PC-9 (cell line): Measurements from ENCODE around the gene COPS6. TPM values are rescaled to one million over a fixed set of nuclear protein-coding genes. Genes with fewer than 3 reads are reported as not detected.

Experiments used
- BruUV-seq: library from RNA; stranded (reverse); fragments of 400-500 nt; replicated peaks from 2 replicates; lab custom pipeline; 2021; lab: Mats Ljungman, UMichigan
- CTCF ChIA-PET: fragments of 300-600 bp; sonication (Branson Sonifier 250); formaldehyde crosslinking; loops from one replicate; lab custom pipeline; 2022; ENCODE audit warnings: antibody characterized with exemption; lab: Charles Lee
- POLR2A ChIA-PET: fragments of 300-600 bp; sonication (Branson Sonifier 250); formaldehyde crosslinking; loops from one replicate; lab custom pipeline; 2022; ENCODE audit warnings: antibody characterized with exemption; ENCODE audit not compliant: unreplicated experiment; lab: Charles Lee
- DNase-seq, 2 experiments: peaks; one replicate each; pipeline versions ENCODE4 v3.0.0 to v3.0.0-alpha.2; 2015 to 2022; ENCODE audit warnings: mixed read lengths in 1 of 2
- H2AFZ ChIP-seq: fragments of 200-600 bp; sonication (generic); 2 replicates; pipeline ENCODE4 v1.8.1; 2017; ENCODE audit warnings: antibody characterized with exemption
- H3F3A ChIP-seq: fragments of 200-600 bp; sonication (generic); 2 replicates; pipeline ENCODE4 v1.8.1; 2017; ENCODE audit warnings: antibody characterized with exemption, mild to moderate bottlenecking, low read depth; ENCODE audit not compliant: insufficient read depth
- H3K27ac ChIP-seq: fragments of 200-600 bp; sonication (generic); 2 replicates; pipeline ENCODE4 v1.6.1; 2016; ENCODE audit warnings: mixed run types
- H3K27me3 ChIP-seq: fragments of 200-600 bp; sonication (generic); 2 replicates; pipeline ENCODE4 v1.6.1; 2016; ENCODE audit warnings: low read depth, mixed run types; ENCODE audit not compliant: insufficient read depth
- H3K36me3 ChIP-seq: fragments of 200-600 bp; sonication (generic); 2 replicates; pipeline ENCODE4 v1.6.1; 2016; ENCODE audit warnings: low read depth, mixed run types
- H3K4me1 ChIP-seq: fragments of 200-600 bp; sonication (generic); replicated peaks from 2 replicates; pipeline ENCODE4 v1.6.1; 2016; ENCODE audit warnings: mixed run types; ENCODE audit not compliant: insufficient read depth
- H3K4me2 ChIP-seq: fragments of 200-600 bp; sonication (generic); 2 replicates; pipeline ENCODE4 v1.6.1; 2017; ENCODE audit warnings: mixed run types
- H3K4me3 ChIP-seq: fragments of 200-600 bp; sonication (generic); 2 replicates; pipeline ENCODE4 v1.6.1; 2016; ENCODE audit warnings: mixed run types
- H3K79me2 ChIP-seq: fragments of 200-600 bp; sonication (generic); 2 replicates; pipeline ENCODE4 v1.6.1; 2017; ENCODE audit warnings: low read depth, mixed run types
- H3K9me2 ChIP-seq: fragments of 200-600 bp; sonication (generic); 2 replicates; pipeline ENCODE4 v1.8.1; 2017; ENCODE audit warnings: mild to moderate bottlenecking; ENCODE audit not compliant: insufficient read depth
- H3K9me3 ChIP-seq: fragments of 200-600 bp; sonication (generic); 2 replicates; pipeline ENCODE4 v1.8.1; 2016; ENCODE audit warnings: low read depth; ENCODE audit not compliant: insufficient read depth
- H4K20me1 ChIP-seq: fragments of 200-600 bp; sonication (generic); 2 replicates; pipeline ENCODE4 v1.8.1; 2017; ENCODE audit not compliant: insufficient read depth
- EZH2 ChIP-seq: fragments of 200-600 bp; sonication (generic); IDR thresholded peaks from 2 replicates; pipeline ENCODE4 v1.8.0; 2017; ENCODE audit warnings: antibody characterized with exemption, low read depth
- intact Hi-C: fragments of 100-400 bp; cut with micrococcal nuclease; formaldehyde crosslinking; loops from one replicate; pipeline ENCODE4 v1.10.0; 2022; ENCODE audit not compliant: unreplicated experiment
- total RNA-seq: library from RNA; stranded (reverse); gene quantifications from 2 replicates; pipeline ENCODE4 v1.2.3, GENCODE V29; 2021
- TF ChIP-seq, protein P1 (sequence below): fragments of 200-600 bp; sonication (generic); conservative IDR thresholded peaks from 2 replicates; pipeline ENCODE4 v1.6.1; 2017; ENCODE audit warnings: mixed run types, antibody characterized with exemption, mild to moderate bottlenecking, moderate library complexity

The COPS6 gene
- total RNA-seq, 1 experiment from 2014 or later, result 145 TPM

DNA sequence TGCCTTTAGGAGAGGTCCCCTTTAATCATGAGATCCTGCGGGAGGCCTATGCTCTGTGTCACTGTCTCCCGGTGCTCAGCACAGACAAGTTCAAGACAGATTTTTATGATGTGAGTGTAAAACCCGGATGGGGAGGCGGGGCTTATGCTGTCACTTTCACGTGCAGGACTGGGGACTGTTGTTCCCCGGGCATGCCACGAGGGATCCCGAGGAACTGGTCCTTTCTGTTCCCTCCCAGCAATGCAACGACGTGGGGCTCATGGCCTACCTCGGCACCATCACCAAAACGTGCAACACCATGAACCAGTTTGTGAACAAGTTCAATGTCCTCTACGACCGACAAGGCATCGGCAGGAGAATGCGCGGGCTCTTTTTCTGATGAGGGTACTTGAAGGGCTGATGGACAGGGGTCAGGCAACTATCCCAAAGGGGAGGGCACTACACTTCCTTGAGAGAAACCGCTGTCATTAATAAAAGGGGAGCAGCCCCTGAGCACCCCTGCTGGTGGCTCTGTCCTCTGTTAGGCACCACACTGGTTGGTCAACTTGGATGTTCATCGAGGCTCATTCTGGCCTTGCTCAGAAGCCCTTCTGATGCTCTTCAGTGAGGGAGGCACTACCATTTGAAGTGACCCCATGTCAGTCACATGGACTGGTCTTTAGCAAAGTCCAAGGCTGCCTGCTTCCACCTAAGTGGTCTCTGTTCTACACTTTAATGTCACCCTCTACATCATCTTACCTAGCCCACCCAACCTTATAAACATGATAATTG lies 2.8 kb downstream of the COPS6 start:
- BruUV-seq, result no TSS peak
- peaks cover 20% of the 10 kb centered on the region for H3K36me3 ChIP-seq
- no peak overlapping the region for H3K4me3 ChIP-seq
- DNase-seq, result peak in 1 of 2 experiments; percentile 41
- H3F3A ChIP-seq, result peaks cover 84% of the 10 kb centered on the region
- ChIA-PET CTCF (interaction anchor here (0.6 kb wide), 1 partner anchor 13 kb away, joined by 3 read pairs; no protein-coding TSS in a partner anchor), POLR2A (interaction anchor here (0.5 kb wide), 1 partner anchor 9 kb away, joined by 5 read pairs; no protein-coding TSS in a partner anchor)
- H3K4me1 ChIP-seq, result peaks cover 26% of the 10 kb centered on the region
- intact Hi-C loops, result no loop called here
- no peak overlapping the region for H3K4me2 ChIP-seq
- H3K27ac ChIP-seq, result no peak overlapping the region
- H3K27me3 ChIP-seq, result no peaks in the 10 kb centered on the region
- H2AFZ ChIP-seq, result no peak overlapping the region
- no peaks in the 10 kb centered on the region for H3K9me2 ChIP-seq
- no peaks in the 10 kb centered on the region for H3K9me3 ChIP-seq
- H3K79me2 ChIP-seq, result peaks cover 10% of the 10 kb centered on the region
- peaks cover 22% of the 10 kb centered on the region; the same call in 1 of the 2 replicates for H4K20me1 ChIP-seq
- no peak for TF ChIP-seq EZH2
- TF ChIP-seq, protein P1, sequence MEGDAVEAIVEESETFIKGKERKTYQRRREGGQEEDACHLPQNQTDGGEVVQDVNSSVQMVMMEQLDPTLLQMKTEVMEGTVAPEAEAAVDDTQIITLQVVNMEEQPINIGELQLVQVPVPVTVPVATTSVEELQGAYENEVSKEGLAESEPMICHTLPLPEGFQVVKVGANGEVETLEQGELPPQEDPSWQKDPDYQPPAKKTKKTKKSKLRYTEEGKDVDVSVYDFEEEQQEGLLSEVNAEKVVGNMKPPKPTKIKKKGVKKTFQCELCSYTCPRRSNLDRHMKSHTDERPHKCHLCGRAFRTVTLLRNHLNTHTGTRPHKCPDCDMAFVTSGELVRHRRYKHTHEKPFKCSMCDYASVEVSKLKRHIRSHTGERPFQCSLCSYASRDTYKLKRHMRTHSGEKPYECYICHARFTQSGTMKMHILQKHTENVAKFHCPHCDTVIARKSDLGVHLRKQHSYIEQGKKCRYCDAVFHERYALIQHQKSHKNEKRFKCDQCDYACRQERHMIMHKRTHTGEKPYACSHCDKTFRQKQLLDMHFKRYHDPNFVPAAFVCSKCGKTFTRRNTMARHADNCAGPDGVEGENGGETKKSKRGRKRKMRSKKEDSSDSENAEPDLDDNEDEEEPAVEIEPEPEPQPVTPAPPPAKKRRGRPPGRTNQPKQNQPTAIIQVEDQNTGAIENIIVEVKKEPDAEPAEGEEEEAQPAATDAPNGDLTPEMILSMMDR, result no peak

DNA sequence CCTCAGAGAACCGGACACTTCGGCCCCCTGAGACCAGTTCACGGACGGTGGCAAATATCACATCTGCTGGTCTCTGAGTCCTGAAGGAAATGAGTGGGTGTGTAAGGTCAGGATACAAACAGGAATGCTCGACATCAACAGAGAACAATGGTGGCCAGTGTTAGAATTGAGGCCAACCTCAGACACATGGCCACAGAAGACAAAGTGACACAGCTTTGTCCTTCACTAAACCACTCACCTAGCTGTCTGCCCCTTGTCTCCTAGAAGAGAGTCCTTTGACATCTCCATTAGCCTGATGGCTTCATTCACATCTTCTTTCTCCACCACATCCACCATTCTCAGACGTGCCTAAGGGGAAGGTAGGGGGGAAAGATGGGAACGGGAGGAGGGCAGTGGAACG lies 4.3 kb downstream of the COPS6 start:
- Histone ChIP-seq H4K20me1 (peaks cover 22% of the 10 kb centered on the region; the same call in 1 of the 2 replicates), H3F3A (peaks cover 86% of the 10 kb centered on the region), H3K9me2 (no peaks in the 10 kb centered on the region), H3K4me3 (no peak overlapping the region), H3K4me2 (no peak overlapping the region), H3K36me3 (peaks cover 32% of the 10 kb centered on the region), H3K27ac (no peak overlapping the region), H3K79me2 (peaks cover 22% of the 10 kb centered on the region), H3K9me3 (no peaks in the 10 kb centered on the region), H2AFZ (no peak overlapping the region), H3K4me1 (peaks cover 14% of the 10 kb centered on the region), H3K27me3 (no peaks in the 10 kb centered on the region)
- TF ChIP-seq, protein P1, result no peak
- no peak for TF ChIP-seq EZH2
- intact Hi-C loops, result no loop called here
- TSS peak; percentile 1 for BruUV-seq
- CTCF ChIA-PET, result no interaction called here
- POLR2A ChIA-PET, result no interaction called here
- no peak for DNase-seq

DNA sequence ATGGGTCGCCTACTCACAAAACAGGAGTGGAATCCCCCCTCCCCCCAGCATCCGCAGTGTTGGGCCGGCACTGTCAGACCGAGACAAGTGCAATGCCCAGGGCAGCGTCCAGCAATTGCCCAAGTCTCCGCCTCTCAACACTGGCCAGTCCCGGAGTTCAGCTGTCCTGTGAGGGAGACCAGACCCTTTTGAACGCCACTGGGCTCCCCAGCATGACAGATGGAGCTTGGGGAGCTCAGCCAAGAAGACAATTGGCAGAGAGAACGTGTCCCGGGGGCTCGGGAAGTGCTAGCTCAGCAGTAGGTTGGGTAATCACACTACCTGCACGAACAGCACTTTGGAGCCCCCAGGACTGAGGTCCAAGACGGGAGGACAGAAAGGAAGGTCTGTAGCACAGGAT lies 4.7 kb downstream of the COPS6 start:
- no peaks in the 10 kb centered on the region for H3K27me3 ChIP-seq
- H3K9me2 ChIP-seq, result no peaks in the 10 kb centered on the region
- no peak overlapping the region for H2AFZ ChIP-seq
- peaks cover 22% of the 10 kb centered on the region; the same call in 1 of the 2 replicates for H4K20me1 ChIP-seq
- peaks cover 37% of the 10 kb centered on the region for H3K36me3 ChIP-seq
- H3K4me2 ChIP-seq, result no peak overlapping the region
- BruUV-seq, result no TSS peak
- peaks cover 27% of the 10 kb centered on the region for H3K79me2 ChIP-seq
- no peak overlapping the region for H3K27ac ChIP-seq
- H3K4me1 ChIP-seq, result peaks cover 10% of the 10 kb centered on the region
- CTCF ChIA-PET, result no interaction called here
- intact Hi-C loops, result no loop called here
- H3K9me3 ChIP-seq, result no peaks in the 10 kb centered on the region
- TF ChIP-seq, protein P1, result no peak
- no peak for TF ChIP-seq EZH2
- H3K4me3 ChIP-seq, result no peak overlapping the region
- POLR2A ChIA-PET, result no interaction called here
- no peak for DNase-seq
- H3F3A ChIP-seq, result peaks cover 91% of the 10 kb centered on the region
